HG03457 (cell line): ENCODE measurements around the gene UTP3.
"Not testable (repeated sequence)": the region's sequence is repeated elsewhere in the genome, so short reads cannot be mapped to it uniquely, and the experiment has no call there.

Source experiments
- ATAC-seq: cut with Tn5 transposase; IDR thresholded peaks from one replicate; pipeline ENCODE4 v1.9.1; 2021; ENCODE audit warnings: moderate number of reproducible peaks; ENCODE audit not compliant: unreplicated experiment

UTP3 gene

GRCh38 chr4:70687821-70688794 is at the start of gene UTP3:
Gene UTP3 (plus strand): TSS chr4:70688532. CDS start chr4:70688678, 146 bp downstream.
- ATAC-seq, result peak; percentile 90

- peak; percentile 53 for ATAC-seq
These were observed 48.1 kb upstream of the UTP3 start for GRCh38 chr4:70640192-70640591.

GRCh38 chr4:70650741-70651140 is 37.6 kb upstream of the UTP3 start:
- not testable (repeated sequence) for ATAC-seq

GRCh38 chr4:70651864-70652506 is 36.3 kb upstream of the UTP3 start:
- ATAC-seq, result no peak

- no peak for ATAC-seq
These were observed 33.7 kb upstream of the UTP3 start for GRCh38 chr4:70654605-70655011.

- no peak for ATAC-seq
These were observed 31.0 kb upstream of the UTP3 start for GRCh38 chr4:70657326-70657725.

- no peak for ATAC-seq
These were observed 29.9 kb upstream of the UTP3 start for GRCh38 chr4:70658418-70658817.

GRCh38 chr4:70660106-70660505 is 28.2 kb upstream of the UTP3 start:
- ATAC-seq, result no peak

GRCh38 chr4:70661309-70661922 is 26.9 kb upstream of the UTP3 start:
- ATAC-seq, result peak; percentile 69

- no peak for ATAC-seq
These were observed 22.0 kb upstream of the UTP3 start, which contains the start of gene JCHAIN for GRCh38 chr4:70666369-70666768. Gene JCHAIN (minus strand): TSS chr4:70666508. CDS start chr4:70666490, 18 bp downstream.

GRCh38 chr4:70667740-70668535 is 20.4 kb upstream of the UTP3 start:
- no peak for ATAC-seq

- ATAC-seq, result no peak
These were observed 17.9 kb upstream of the UTP3 start for GRCh38 chr4:70670332-70671014.

GRCh38 chr4:70671091-70671490 is 17.2 kb upstream of the UTP3 start:
- ATAC-seq, result no peak

GRCh38 chr4:70674191-70674590 is 14.1 kb upstream of the UTP3 start:
- no peak for ATAC-seq

- no peak for ATAC-seq
These were observed 13.6 kb upstream of the UTP3 start for GRCh38 chr4:70674731-70675130.

GRCh38 chr4:70676554-70677090 is 11.7 kb upstream of the UTP3 start:
- no peak for ATAC-seq

GRCh38 chr4:70678383-70678999 is 9.8 kb upstream of the UTP3 start:
- peak; percentile 57 for ATAC-seq

- no peak for ATAC-seq
These were observed 7.4 kb upstream of the UTP3 start for GRCh38 chr4:70680934-70681333.

GRCh38 chr4:70681704-70682103 is 6.6 kb upstream of the UTP3 start:
- ATAC-seq, result peak; percentile 42
